Skeletal muscle cell (primary cell): ENCODE data around the gene RPL35A.

Source experiments
- DNase-seq: peaks from one replicate; pipeline ENCODE4 v3.0.0-alpha.2; 2010; ENCODE audit warnings: low read depth
- H3K4me3 ChIP-seq: 2 replicates; pipeline ENCODE4 v1.5.1; 2011; ENCODE audit warnings: low read depth, mild to moderate bottlenecking, control low read depth, low read length, moderate library complexity

RPL35A gene

GRCh38 chr3:197983076-197983475 lies 33.1 kb downstream of the RPL35A start:
- DNase-seq, result no peak
- H3K4me3 ChIP-seq, result no peak overlapping the region

DNA sequence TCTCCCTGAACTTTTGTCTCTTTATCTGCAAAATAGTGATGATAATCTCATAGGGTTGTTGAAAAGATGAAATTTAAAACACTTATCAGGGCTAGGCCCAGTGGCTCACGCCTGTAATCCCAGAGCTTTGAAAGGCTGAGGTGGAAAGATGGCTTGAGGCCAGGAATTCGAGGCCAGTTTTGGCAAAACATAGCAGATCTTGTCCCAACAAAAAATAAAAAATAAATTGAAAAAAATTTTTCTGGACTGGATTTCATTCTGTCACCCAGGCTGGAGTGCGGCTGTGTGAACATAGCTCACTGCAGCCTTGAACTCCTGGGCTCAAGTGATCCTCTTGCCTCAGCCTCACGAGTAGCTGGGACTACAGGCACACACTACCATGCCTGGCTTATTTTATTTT lies 39.7 kb downstream of the RPL35A start:
- H3K4me3 ChIP-seq, result no peak overlapping the region
- DNase-seq, result no peak

- no peak for DNase-seq
- H3K4me3 ChIP-seq, result no peak overlapping the region
These were observed 44.7 kb downstream of the RPL35A start for GRCh38 chr3:197994736-197995135.

GRCh38 chr3:197996855-197997254 lies 46.9 kb downstream of the RPL35A start:
- no peak overlapping the region for H3K4me3 ChIP-seq
- no peak for DNase-seq

- no peak overlapping the region for H3K4me3 ChIP-seq
- DNase-seq, result no peak
These were observed 47.9 kb downstream of the RPL35A start for GRCh38 chr3:197997936-197998335.
